Measurements from ENCODE around the gene LIN52.

LIN52 gene

GRCh38 chr14:74048281-74048680, 36.5 kb upstream of the LIN52 start:
- peak; percentile 8 for TF ChIP-seq CTCF (IDR thresholded peaks at IDR 0.05; ENCODE audit: low read depth, low read length)
- TF ChIP-seq MYC (IDR thresholded peaks at IDR 0.05; ENCODE audit: low read depth, low read length) = no peak
- no peak for TF ChIP-seq MAX (IDR thresholded peaks at IDR 0.05; ENCODE audit: low read depth, low read length)
- no peak for TF ChIP-seq POLR2A (IDR thresholded peaks at IDR 0.05; ENCODE audit: extremely low read depth, insufficient read length)
- peak; percentile 16 for DNase-seq (ENCODE audit: low read depth)
- no peak overlapping the region for H3K4me3 ChIP-seq (ENCODE audit: low read depth, low read length)

GRCh38 chr14:74049876-74050495, 34.8 kb upstream of the LIN52 start:
- peak; percentile 11 for DNase-seq (ENCODE audit: low read depth)

GRCh38 chr14:74062809-74063150, 22.0 kb upstream of the LIN52 start:
- H3K4me3 ChIP-seq (ENCODE audit: low read depth, low read length) = no peak overlapping the region
- DNase-seq (ENCODE audit: low read depth) = no peak
- no peak for TF ChIP-seq MYC (IDR thresholded peaks at IDR 0.05; ENCODE audit: low read depth, low read length)

More at GRCh38 chr14:74049876-74050495, 34.8 kb upstream of the LIN52 start:
- TF ChIP-seq MAX (IDR thresholded peaks at IDR 0.05; ENCODE audit: low read depth, low read length) (no peak), MYC (IDR thresholded peaks at IDR 0.05; ENCODE audit: low read depth, low read length) (no peak), CTCF (IDR thresholded peaks at IDR 0.05; ENCODE audit: low read depth, low read length) (no peak), POLR2A (IDR thresholded peaks at IDR 0.05; ENCODE audit: extremely low read depth, insufficient read length) (no peak)
- H3K4me3 ChIP-seq (ENCODE audit: low read depth, low read length) = no peak overlapping the region

GRCh38 chr14:74064426-74064825, 20.3 kb upstream of the LIN52 start:
- TF ChIP-seq POLR2A (IDR thresholded peaks at IDR 0.05; ENCODE audit: extremely low read depth, insufficient read length) = no peak
- no peak for TF ChIP-seq CTCF (IDR thresholded peaks at IDR 0.05; ENCODE audit: low read depth, low read length)
- no peak for TF ChIP-seq MAX (IDR thresholded peaks at IDR 0.05; ENCODE audit: low read depth, low read length)
- no peak for TF ChIP-seq MYC (IDR thresholded peaks at IDR 0.05; ENCODE audit: low read depth, low read length)
- DNase-seq (ENCODE audit: low read depth) = no peak
- no peak overlapping the region for H3K4me3 ChIP-seq (ENCODE audit: low read depth, low read length)

GRCh38 chr14:74064883-74065282, 19.9 kb upstream of the LIN52 start:
- peak; percentile 21 for DNase-seq (ENCODE audit: low read depth)
- no peak overlapping the region for H3K4me3 ChIP-seq (ENCODE audit: low read depth, low read length)
- TF ChIP-seq MAX (IDR thresholded peaks at IDR 0.05; ENCODE audit: low read depth, low read length) = no peak
- TF ChIP-seq POLR2A (IDR thresholded peaks at IDR 0.05; ENCODE audit: extremely low read depth, insufficient read length) = no peak
- TF ChIP-seq CTCF (IDR thresholded peaks at IDR 0.05; ENCODE audit: low read depth, low read length) = no peak
- no peak for TF ChIP-seq MYC (IDR thresholded peaks at IDR 0.05; ENCODE audit: low read depth, low read length)

- no peak overlapping the region for H3K4me3 ChIP-seq (ENCODE audit: low read depth, low read length)
- no peak for TF ChIP-seq MYC (IDR thresholded peaks at IDR 0.05; ENCODE audit: low read depth, low read length)
- TF ChIP-seq POLR2A (IDR thresholded peaks at IDR 0.05; ENCODE audit: extremely low read depth, insufficient read length) = no peak
- no peak for DNase-seq (ENCODE audit: low read depth)
Observed at GRCh38 chr14:74065746-74066575, 18.8 kb upstream of the LIN52 start.

All from NB4 (cell line).